ENCODE data around the gene RNU1-3. TPM values are rescaled to one million over a fixed set of nuclear protein-coding genes. Genes with fewer than 3 reads are reported as not detected.
"Not testable (repeated sequence)": the region's sequence is repeated elsewhere in the genome, so short reads cannot be mapped to it uniquely, and the experiment has no call there.

The RNU1-3 gene
- total and polyA plus RNA-seq, 10 donors, result under 0.01 to 8,075 (median 6,234) TPM; not detected in 3

DNA sequence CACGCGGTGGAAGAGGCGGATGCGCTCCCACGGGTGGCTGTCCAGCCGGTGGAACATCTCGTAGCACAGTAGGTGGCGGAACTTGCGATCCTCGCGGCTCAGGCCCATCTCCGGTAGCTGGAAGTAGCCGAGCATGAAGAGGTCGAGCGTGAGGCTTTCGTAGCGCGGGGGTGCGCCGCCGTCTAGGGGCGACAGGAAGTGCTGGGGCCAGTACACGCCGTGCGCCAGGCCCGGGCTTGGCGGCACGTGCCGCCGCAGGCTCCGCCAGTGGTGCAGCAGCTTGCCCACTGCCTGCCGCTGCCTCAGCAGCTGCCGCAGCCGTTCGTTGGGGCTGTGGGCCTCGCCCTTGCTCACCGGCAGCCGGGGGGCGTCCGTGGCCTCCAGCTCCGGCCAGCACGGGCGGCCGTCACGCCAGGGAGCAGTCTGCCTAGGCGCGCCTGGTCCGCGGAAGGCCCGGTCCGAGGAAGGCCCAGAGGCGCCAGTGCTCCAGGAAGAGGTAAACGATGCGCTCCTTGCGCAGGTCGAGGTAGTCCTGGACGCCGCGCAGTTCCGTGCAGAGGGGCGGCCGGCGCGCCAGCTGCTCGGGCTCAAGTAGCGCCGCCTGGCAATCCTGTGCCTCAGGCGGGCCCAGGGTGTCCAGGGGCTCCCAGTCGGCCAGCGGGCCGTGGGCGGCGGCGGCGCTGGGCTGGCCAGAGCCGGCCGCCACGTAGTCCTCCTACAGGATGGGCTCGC is 26.1 kb upstream of the RNU1-3 start:
- WGBS, 5 donors, result 0 to 54% (median 2%) methylated on average over 8 to 20 of the region's 79 CpGs
- intact Hi-C loops (cut with DNase I; ENCODE audit: low total_unique reads); H3K27ac ChIP-seq; H3K9me3 ChIP-seq; H3K36me3 ChIP-seq; DNase-seq: not testable (repeated sequence)
- peaks cover 0 to 10% (median 0%) of the 10 kb centered on the region in 6 donors for H3K4me1 ChIP-seq
- peaks cover 0 to 33% (median 3%) of the 10 kb centered on the region in 7 donors for H3K27me3 ChIP-seq (replicated peaks in 1 of 7)
- peak overlapping the region in 1 of 8 donors; percentile 39 for H3K4me3 ChIP-seq

DNA sequence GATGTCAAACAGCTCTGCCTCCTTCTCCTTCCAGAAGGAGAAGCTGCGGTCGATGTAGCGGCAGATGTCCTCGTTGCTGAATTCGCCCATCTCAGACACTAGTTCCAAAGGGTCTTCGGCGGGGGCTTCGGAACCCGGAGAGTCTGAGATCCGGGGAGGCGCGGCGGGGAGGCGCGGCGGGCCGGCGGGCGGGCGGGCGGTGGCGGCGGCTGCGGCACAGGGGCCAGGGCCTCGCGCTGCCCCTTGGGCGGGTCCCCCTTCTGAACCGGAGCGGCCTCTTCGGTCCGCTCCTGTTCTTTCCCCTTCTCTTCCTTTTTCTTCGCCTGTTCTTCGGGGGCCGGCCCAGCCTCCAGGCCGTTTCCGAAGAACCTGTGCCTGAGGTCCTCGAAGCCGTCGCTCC is 25.5 kb upstream of the RNU1-3 start:
- H3K36me3 ChIP-seq; H3K27ac ChIP-seq; intact Hi-C loops (cut with DNase I; ENCODE audit: low total_unique reads); DNase-seq; H3K4me3 ChIP-seq; H3K9me3 ChIP-seq: not testable (repeated sequence)
- Histone ChIP-seq H3K27me3 (replicated peaks in 1 of 7) (peaks cover 0 to 31% (median 3%) of the 10 kb centered on the region in 7 donors), H3K4me1 (peaks cover 0 to 10% (median 0%) of the 10 kb centered on the region in 6 donors)
- 0 to 12% (median 6%) methylated on average over 2 to 26 of the region's 39 CpGs; no CpG with 5 or more reads in 2 of the 5 donors for WGBS, 5 donors

DNA sequence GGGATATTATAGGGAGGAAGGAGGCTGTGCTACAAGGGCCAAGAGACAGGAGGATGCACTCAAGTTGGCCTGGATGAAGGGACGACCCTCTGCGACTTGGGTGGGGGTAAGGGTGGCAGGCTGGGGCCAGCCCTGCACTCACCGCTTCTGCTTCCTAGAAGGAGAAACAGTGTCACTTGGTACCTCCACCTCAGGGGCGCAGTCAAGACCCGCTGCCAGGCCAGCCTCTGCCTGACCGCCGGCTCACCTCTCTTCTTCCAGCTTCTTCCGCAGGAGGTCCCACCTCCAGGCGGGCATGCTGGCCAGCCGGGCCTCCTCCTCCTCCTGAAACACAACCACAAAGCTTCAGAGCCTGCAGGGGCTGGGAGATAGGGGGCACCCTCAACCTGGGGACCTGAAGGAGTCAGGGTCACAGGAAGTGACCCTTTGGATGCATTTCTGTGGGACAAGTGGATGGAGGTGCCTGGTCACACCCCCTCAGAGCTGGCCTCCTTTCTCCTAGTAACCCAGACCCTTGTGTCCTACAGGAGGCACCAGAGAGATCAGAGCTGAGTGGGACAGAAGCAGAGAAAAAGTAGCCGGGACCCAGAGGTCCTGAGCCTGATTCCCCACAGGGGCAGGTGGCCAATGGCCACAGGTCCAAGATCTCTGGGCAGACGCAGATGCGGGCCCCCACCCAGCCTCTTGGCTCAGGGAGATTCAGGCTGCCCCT is 24.4 kb upstream of the RNU1-3 start:
- H3K4me3 ChIP-seq; H3K27ac ChIP-seq; DNase-seq; H3K4me1 ChIP-seq; H3K9me3 ChIP-seq; intact Hi-C loops (cut with DNase I; ENCODE audit: low total_unique reads); H3K36me3 ChIP-seq: not testable (repeated sequence)
- 88 to 97% (median 91%) methylated on average over 4 to 6 of the region's 13 CpGs; no CpG with 5 or more reads in 2 of the 5 donors for WGBS, 5 donors
- peaks cover 0 to 23% (median 3%) of the 10 kb centered on the region in 7 donors for H3K27me3 ChIP-seq (replicated peaks in 1 of 7)

DNA sequence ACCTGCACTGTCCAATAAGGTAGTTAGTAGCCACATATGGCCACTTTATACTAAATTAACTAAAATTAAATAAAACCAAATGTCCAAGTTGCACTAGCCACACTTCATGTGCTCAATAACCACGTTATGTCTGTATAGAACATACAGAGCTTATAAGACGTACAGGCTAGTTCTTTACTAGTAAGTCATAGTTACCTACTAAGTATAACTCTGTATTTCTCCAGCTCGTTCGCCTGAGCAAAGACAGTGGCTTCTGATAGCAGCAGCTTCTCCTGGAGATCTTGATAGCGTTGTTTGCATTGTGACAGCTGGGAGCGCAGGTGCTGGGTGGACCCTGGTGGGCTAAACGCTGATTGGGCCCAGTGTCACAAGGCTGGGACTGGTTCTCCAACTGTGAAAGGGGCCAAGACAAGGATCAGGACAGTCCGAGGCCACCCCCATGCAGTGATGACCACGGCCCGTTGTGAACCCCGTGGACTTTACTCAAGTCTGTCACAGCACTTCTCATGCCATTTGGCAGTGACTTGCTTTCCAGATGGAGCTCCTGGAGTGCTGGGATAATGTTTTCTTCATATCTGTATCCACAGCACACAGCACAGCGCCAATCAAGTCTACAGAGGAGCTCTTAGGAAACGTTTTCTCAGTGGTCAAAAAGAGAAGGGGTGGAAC is 20.5 kb upstream of the RNU1-3 start:
- peaks cover 0 to 16% (median 3%) of the 10 kb centered on the region in 7 donors for H3K27me3 ChIP-seq (replicated peaks in 1 of 7)
- 78 to 85% (median 83%) methylated on average over 13 of the region's 13 CpGs for WGBS, 5 donors
- H3K27ac ChIP-seq; H3K9me3 ChIP-seq; H3K4me3 ChIP-seq; intact Hi-C loops (cut with DNase I; ENCODE audit: low total_unique reads); H3K4me1 ChIP-seq; H3K36me3 ChIP-seq: not testable (repeated sequence)
- peak; percentile 20 for DNase-seq

DNA sequence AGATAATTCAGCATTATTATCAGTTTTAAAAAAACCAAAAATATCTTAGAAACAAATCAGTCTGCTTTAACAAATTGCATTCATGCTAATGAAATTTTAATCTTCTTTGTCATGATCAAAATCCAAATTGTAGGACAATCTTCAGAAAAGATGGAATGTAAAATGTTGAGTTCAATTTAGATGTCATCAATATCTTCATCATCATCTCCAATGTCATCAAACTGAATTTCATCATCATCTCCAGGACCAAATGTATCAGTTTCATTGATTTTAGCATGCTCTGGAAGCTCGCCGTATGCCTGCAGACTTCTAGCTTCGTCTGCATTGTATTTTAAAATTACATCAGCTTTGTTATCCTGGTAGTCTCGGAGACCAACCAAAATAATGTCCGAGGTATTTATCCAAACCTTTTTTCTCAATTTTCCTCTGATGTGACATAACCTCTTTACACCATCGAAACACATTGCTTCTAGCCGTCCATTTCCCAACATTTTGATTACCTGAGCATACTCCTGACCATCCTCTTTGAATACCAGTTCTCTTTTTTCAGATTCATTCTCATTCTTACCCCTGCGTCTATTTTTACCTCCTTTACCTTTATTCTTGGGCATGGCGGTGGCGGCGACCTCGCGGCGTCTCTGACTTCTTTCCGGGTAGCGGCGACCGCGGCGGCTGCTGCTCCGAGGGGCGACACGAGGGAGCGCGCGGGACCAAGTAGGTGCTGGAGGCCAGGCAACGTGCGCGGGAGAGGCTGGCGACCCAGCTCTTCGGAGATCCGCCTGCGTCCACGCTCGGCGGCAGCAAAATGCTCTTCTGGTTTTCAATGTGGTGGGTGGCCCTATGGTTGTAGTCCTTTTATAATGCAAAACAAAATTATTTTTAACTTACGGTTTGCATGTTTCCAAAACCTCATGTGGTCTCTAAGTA is 19.0 kb upstream of the RNU1-3 start:
- H3K4me1 ChIP-seq; H3K4me3 ChIP-seq; H3K9me3 ChIP-seq; H3K36me3 ChIP-seq; intact Hi-C loops (cut with DNase I; ENCODE audit: low total_unique reads); H3K27ac ChIP-seq: not testable (repeated sequence)
- DNase-seq, result peak; percentile 30
- 28 to 49% (median 38%) methylated on average over 30 to 37 of the region's 37 CpGs for WGBS, 5 donors
- peaks cover 0 to 14% (median 3%) of the 10 kb centered on the region in 7 donors for H3K27me3 ChIP-seq (replicated peaks in 1 of 7)

DNA sequence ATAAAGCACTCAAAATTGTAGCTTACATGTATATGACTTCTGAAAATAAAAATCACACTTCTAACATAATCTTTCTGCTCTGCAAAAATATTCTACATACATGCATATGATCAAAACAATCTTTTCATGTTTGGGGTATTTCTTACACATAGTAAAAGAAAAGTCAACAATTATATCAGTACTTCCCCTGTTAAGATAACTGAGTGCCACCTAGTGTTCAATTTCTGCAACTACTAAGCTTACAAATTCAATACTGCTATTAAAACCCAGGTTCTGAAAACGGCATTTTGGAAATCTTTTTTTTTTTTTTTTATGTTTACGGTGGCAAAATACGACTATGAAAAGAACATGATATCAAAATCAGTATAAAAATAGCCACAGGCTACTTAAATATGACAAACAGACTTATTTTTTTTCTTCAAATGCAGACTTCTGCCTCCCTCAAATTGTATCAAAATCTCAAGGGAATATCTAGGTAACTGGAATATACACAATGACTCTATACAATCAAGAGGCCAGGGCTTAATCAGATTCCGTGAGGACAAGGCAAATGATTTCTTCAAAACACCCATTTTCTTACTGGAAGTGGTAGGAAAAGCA is 18.1 kb upstream of the RNU1-3 start:
- 0 to 4% (median 1%) methylated on average over 3 to 4 of the region's 4 CpGs; no CpG with 5 or more reads in 2 of the 5 donors for WGBS, 5 donors
- TF ChIP-seq, protein P1, sequence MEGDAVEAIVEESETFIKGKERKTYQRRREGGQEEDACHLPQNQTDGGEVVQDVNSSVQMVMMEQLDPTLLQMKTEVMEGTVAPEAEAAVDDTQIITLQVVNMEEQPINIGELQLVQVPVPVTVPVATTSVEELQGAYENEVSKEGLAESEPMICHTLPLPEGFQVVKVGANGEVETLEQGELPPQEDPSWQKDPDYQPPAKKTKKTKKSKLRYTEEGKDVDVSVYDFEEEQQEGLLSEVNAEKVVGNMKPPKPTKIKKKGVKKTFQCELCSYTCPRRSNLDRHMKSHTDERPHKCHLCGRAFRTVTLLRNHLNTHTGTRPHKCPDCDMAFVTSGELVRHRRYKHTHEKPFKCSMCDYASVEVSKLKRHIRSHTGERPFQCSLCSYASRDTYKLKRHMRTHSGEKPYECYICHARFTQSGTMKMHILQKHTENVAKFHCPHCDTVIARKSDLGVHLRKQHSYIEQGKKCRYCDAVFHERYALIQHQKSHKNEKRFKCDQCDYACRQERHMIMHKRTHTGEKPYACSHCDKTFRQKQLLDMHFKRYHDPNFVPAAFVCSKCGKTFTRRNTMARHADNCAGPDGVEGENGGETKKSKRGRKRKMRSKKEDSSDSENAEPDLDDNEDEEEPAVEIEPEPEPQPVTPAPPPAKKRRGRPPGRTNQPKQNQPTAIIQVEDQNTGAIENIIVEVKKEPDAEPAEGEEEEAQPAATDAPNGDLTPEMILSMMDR (IDR thresholded peaks at IDR 0.05 in 8 of 11, conservative IDR thresholded peaks at IDR 0.05 in 3 of 11), result peak in 7 of 11 experiments; percentile 20 to 67 (median 49)
- H3K4me3 ChIP-seq; H3K36me3 ChIP-seq; intact Hi-C loops (cut with DNase I; ENCODE audit: low total_unique reads); H3K27ac ChIP-seq; DNase-seq; H3K9me3 ChIP-seq; H3K4me1 ChIP-seq: not testable (repeated sequence)
- H3K27me3 ChIP-seq (replicated peaks in 1 of 7), result peaks cover 0 to 14% (median 3%) of the 10 kb centered on the region in 7 donors

DNA sequence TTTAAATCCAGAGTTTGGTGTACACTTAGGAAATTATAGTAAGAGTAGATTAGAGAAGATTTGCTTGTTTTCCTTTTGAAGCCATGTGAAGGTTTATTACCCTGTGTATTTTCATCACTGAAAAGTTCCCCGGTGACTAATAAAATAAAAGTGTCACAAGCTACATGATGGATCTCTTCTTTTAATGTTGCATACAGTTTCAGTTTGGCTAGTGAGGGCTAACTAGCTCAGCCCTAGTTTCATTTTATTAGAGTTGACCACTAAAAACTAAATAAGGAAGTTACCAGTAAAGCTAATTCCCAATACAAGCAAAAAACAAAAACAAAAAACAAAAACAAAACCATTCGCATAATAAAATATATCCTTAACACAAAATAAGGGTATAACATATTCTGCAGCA is 17.4 kb upstream of the RNU1-3 start:
- H3K27ac ChIP-seq; H3K4me3 ChIP-seq; DNase-seq; H3K36me3 ChIP-seq; H3K9me3 ChIP-seq; intact Hi-C loops (cut with DNase I; ENCODE audit: low total_unique reads); H3K4me1 ChIP-seq: not testable (repeated sequence)
- WGBS, 5 donors, result 8 to 28% (median 9%) methylated on average over 1 to 2 of the region's 2 CpGs
- H3K27me3 ChIP-seq (replicated peaks in 1 of 7), result peaks cover 0 to 14% (median 3%) of the 10 kb centered on the region in 7 donors

DNA sequence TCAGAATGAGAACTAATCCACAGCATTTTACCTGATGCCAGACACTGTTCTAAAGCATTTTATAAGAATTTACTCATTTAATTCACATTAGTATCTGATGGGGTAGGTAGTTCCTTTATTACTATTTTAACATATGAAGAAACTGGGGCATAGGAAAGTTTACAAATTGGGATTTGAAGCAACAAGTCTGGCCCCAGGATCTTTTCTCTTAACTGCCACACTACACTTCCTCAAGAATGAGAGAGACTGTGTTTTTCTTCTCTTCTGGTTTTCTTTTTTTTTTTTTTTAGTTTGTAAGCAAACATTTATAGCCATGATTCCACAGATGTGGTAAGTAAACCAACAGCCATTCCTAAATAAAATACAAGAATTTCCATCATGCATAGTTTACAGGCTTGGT is 16.1 kb upstream of the RNU1-3 start:
- H3K27ac ChIP-seq; DNase-seq; intact Hi-C loops (cut with DNase I; ENCODE audit: low total_unique reads); H3K9me3 ChIP-seq; H3K36me3 ChIP-seq; H3K4me1 ChIP-seq; H3K4me3 ChIP-seq: not testable (repeated sequence)
- H3K27me3 ChIP-seq (replicated peaks in 1 of 7), result peaks cover 0 to 16% (median 3%) of the 10 kb centered on the region in 7 donors

All from spleen (tissue), 11 donors.